Measurements from ENCODE around the gene TLR8. TPM values are rescaled to one million over a fixed set of nuclear protein-coding genes. Genes with fewer than 3 reads are reported as not detected.

The TLR8 gene
- total RNA-seq, 4 donors from 2014 or later: 0.22 to 3.1 (median 1.9) TPM; not detected in 1

DNA sequence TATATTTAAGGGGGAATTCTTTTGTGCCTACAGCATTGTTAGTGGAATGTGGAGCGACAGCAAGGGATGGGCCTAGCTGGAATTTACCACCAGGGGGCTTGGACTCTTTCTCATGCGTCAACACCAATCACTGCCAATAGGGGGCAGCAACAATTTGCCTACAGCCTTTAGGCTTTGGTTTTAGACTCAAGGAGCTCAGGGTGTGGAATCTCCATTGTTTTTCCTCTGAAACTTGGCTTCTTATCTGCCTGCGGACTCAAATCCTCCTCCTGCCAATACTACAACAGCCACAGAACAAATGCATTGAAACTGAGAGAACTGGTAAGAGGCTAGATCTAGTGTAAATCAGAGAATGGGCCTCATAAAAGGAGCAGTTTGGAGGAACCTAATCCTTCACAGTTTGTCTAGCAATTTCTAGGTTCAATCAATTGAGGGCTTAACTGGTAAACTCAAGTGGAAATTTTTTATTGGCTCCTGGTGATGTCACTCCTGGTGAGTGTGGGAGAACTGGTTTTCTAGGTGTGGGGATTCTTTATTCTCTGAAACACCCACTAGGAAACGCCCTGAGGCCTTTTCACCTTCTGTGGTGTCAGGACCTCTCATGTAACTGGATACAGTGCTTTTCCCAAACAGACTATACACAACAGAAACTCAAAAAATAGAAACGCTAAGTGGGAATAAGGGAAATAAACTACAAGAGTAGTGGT lies 40.6 kb downstream of the TLR8 start:
- peak; percentile 26 for DNase-seq
- Histone ChIP-seq H3K27me3 (no peaks in the 10 kb centered on the region), H3K4me1 (peaks cover 0 to 51% (median 18%) of the 10 kb centered on the region in 3 donors), H3K9me3 (no peaks in the 10 kb centered on the region), H3K36me3 (no peaks in the 10 kb centered on the region), H3K27ac (peak overlapping the region; percentile 75 to 86 (median 78)), H3K4me3 (no peak overlapping the region)
- no peak for TF ChIP-seq POLR2A (IDR thresholded peaks at IDR 0.05)
- TF ChIP-seq, protein P1, sequence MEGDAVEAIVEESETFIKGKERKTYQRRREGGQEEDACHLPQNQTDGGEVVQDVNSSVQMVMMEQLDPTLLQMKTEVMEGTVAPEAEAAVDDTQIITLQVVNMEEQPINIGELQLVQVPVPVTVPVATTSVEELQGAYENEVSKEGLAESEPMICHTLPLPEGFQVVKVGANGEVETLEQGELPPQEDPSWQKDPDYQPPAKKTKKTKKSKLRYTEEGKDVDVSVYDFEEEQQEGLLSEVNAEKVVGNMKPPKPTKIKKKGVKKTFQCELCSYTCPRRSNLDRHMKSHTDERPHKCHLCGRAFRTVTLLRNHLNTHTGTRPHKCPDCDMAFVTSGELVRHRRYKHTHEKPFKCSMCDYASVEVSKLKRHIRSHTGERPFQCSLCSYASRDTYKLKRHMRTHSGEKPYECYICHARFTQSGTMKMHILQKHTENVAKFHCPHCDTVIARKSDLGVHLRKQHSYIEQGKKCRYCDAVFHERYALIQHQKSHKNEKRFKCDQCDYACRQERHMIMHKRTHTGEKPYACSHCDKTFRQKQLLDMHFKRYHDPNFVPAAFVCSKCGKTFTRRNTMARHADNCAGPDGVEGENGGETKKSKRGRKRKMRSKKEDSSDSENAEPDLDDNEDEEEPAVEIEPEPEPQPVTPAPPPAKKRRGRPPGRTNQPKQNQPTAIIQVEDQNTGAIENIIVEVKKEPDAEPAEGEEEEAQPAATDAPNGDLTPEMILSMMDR (IDR thresholded peaks at IDR 0.05): peak; percentile 81 to 99 (median 96)
- intact Hi-C loops (cut with DNase I): no loop called here
- 10 to 17% methylated on average over 3 to 5 of the region's 5 CpGs for WGBS, 2 donors

GRCh38 chrX:12947545-12948235 lies 41.3 kb downstream of the TLR8 start:
- 20 to 61% methylated on average over 1 to 5 of the region's 5 CpGs for WGBS, 2 donors
- DNase-seq: no peak
- TF ChIP-seq, protein P1 (IDR thresholded peaks at IDR 0.05): no peak
- no peak for TF ChIP-seq POLR2A (IDR thresholded peaks at IDR 0.05)
- H3K9me3 ChIP-seq: no peaks in the 10 kb centered on the region
- no peaks in the 10 kb centered on the region for H3K27me3 ChIP-seq
- peaks cover 0 to 51% (median 18%) of the 10 kb centered on the region in 3 donors for H3K4me1 ChIP-seq
- H3K4me3 ChIP-seq: no peak overlapping the region
- intact Hi-C loops (cut with DNase I): no loop called here
- no peaks in the 10 kb centered on the region for H3K36me3 ChIP-seq
- H3K27ac ChIP-seq: peak overlapping the region; percentile 76 to 86 (median 82)

DNA sequence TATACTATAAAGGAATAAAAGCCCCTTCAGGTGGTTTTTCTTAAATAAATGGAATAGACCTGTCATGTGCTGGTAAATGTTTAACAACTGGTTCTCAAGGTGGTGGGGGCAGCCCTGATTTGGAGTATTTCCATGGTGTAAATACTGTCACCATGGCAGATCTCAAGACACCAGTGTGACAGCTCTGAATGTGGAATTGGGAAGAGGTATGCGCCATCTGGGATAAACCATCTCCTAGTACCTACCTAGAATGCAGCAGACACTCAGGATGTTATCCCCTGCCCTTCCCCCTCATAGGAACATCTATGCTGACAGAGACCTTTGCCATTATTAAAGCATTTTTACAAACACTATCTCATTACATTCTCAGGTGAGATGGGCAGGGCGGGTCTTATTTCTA lies 42.1 kb downstream of the TLR8 start:
- no peaks in the 10 kb centered on the region for H3K9me3 ChIP-seq
- 86% methylated on average over 2 of the region's 2 CpGs; no CpG with 5 or more reads in 1 of the 2 donors for WGBS, 2 donors
- no peaks in the 10 kb centered on the region for H3K36me3 ChIP-seq
- peak overlapping the region; percentile 76 to 86 (median 82) for H3K27ac ChIP-seq
- no peak for DNase-seq
- TF ChIP-seq, protein P1 (IDR thresholded peaks at IDR 0.05): no peak
- no peak for TF ChIP-seq POLR2A (IDR thresholded peaks at IDR 0.05)
- peaks cover 0 to 51% (median 18%) of the 10 kb centered on the region in 3 donors for H3K4me1 ChIP-seq
- H3K4me3 ChIP-seq: no peak overlapping the region
- no peaks in the 10 kb centered on the region for H3K27me3 ChIP-seq
- intact Hi-C loops (cut with DNase I): no loop called here

DNA sequence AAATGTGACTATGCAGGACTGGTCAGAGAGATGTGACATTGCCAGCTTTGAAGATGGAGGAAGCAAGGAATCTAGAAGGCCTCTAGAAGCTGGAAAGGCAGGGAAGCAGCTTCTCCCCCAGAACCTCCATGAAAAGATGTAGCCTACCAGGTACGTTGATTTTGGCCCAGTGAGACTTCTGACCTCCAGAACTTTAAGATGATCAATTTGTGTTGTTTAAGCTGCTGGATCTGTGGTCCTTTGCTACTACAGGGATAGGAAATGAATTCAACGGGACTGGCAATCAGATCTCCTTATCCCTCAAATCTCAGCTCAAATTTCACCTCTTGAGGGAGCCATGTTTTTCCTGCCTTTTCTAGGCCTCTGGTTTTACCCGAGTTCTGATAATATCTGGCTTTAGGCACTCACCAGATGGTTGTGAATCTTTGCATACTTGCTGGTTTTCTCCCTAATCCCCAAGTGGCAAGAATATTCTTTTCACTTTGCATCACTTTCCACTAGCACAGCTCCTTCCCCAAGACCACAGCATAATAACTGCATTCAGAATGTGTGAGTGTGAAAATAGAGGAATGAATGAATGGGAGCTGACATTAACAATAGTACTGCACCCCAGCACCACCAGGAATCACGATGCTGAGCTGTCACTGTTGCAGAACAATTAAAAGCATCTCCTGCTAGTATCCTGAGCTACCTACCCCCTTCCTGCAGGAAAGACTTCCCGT lies 42.9 kb downstream of the TLR8 start:
- Histone ChIP-seq H3K4me1 (peaks cover 0 to 51% (median 18%) of the 10 kb centered on the region in 3 donors), H3K27me3 (no peaks in the 10 kb centered on the region), H3K27ac (peak overlapping the region; percentile 64 to 86 (median 82)), H3K9me3 (no peaks in the 10 kb centered on the region), H3K4me3 (peak overlapping the region in 1 of 4 donors; percentile 20), H3K36me3 (no peaks in the 10 kb centered on the region)
- no peak for DNase-seq
- WGBS, 2 donors: 49 to 63% methylated on average over 2 to 5 of the region's 5 CpGs
- intact Hi-C loops (cut with DNase I): no loop called here
- TF ChIP-seq, protein P1 (IDR thresholded peaks at IDR 0.05): no peak
- TF ChIP-seq POLR2A (IDR thresholded peaks at IDR 0.05): no peak
